ENCODE results near the gene ETS2. TPM values are rescaled to one million over a fixed set of nuclear protein-coding genes. Genes with fewer than 3 reads are reported as not detected.

The ETS2 gene
- total RNA-seq, 2 donors from 2014 or later = 98.4 to 102 TPM

GRCh38 chr21:38777015-38777414 lies 28.7 kb upstream of the ETS2 start:
- no peak overlapping the region for H3K4me3 ChIP-seq (ENCODE audit: low read length)
- no peak for TF ChIP-seq CTCF (conservative IDR thresholded peaks at IDR 0.05)
- Mint-ChIP-seq H3K27me3 (ENCODE audit: insufficient read depth) (peaks cover 9% of the 10 kb centered on the region), H3K9me3 (peaks cover 26% of the 10 kb centered on the region), H3K4me1 (no peaks in the 10 kb centered on the region), H3K27ac (no peak overlapping the region), H3K36me3 (ENCODE audit: low read depth) (peaks cover 4% of the 10 kb centered on the region), H3K4me3 (no peak overlapping the region)
- H3K9me3 ChIP-seq (ENCODE audit: control insufficient read depth, low read length) = peaks cover 14% of the 10 kb centered on the region
- 92% methylated on average over 1 of the region's 1 CpG; no CpG with 5 or more reads in 1 of the 2 experiments for WGBS, 2 experiments (ENCODE audit: insufficient coverage in 1 of 2, insufficient read length in 1 of 2)
- H3K9ac ChIP-seq (ENCODE audit: extremely low read depth, low read length, poor library complexity, severe bottlenecking) = no peak overlapping the region
- no peak for DNase-seq
- no peaks in the 10 kb centered on the region for H3K4me1 ChIP-seq (ENCODE audit: control insufficient read depth, insufficient read depth, low read length)
- no peak overlapping the region for H3K27ac ChIP-seq (ENCODE audit: low read depth, low read length)
- H3K36me3 ChIP-seq (ENCODE audit: control insufficient read depth, insufficient read depth, low read length) = no peaks in the 10 kb centered on the region
- no peaks in the 10 kb centered on the region for H3K27me3 ChIP-seq (ENCODE audit: control insufficient read depth, insufficient read depth, low read length, poor library complexity, severe bottlenecking)

- H3K9ac ChIP-seq (ENCODE audit: extremely low read depth, low read length, poor library complexity, severe bottlenecking) = no peak overlapping the region
- DNase-seq = no peak
- no peak overlapping the region for H3K27ac ChIP-seq (ENCODE audit: low read depth, low read length)
- peaks cover 18% of the 10 kb centered on the region for H3K9me3 ChIP-seq (ENCODE audit: control insufficient read depth, low read length)
- no peaks in the 10 kb centered on the region for H3K36me3 ChIP-seq (ENCODE audit: control insufficient read depth, insufficient read depth, low read length)
- H3K9me3 Mint-ChIP-seq = peaks cover 31% of the 10 kb centered on the region
- H3K27ac Mint-ChIP-seq = no peak overlapping the region
- H3K36me3 Mint-ChIP-seq (ENCODE audit: low read depth) = peaks cover 7% of the 10 kb centered on the region
- no peak overlapping the region for H3K4me3 ChIP-seq (ENCODE audit: low read length)
- H3K27me3 Mint-ChIP-seq (ENCODE audit: insufficient read depth) = peaks cover 9% of the 10 kb centered on the region
- WGBS, 2 experiments (ENCODE audit: insufficient coverage in 1 of 2, insufficient read length in 1 of 2) = 33 to 73% methylated on average over 2 to 5 of the region's 5 CpGs
- no peak overlapping the region for H3K4me3 Mint-ChIP-seq
- no peaks in the 10 kb centered on the region for H3K27me3 ChIP-seq (ENCODE audit: control insufficient read depth, insufficient read depth, low read length, poor library complexity, severe bottlenecking)
- no peak for TF ChIP-seq CTCF (conservative IDR thresholded peaks at IDR 0.05)
- no peaks in the 10 kb centered on the region for H3K4me1 ChIP-seq (ENCODE audit: control insufficient read depth, insufficient read depth, low read length)
- no peaks in the 10 kb centered on the region for H3K4me1 Mint-ChIP-seq
Observed at GRCh38 chr21:38777531-38777930, 28.2 kb upstream of the ETS2 start.

GRCh38 chr21:38780879-38781278 lies 24.9 kb upstream of the ETS2 start:
- TF ChIP-seq CTCF (conservative IDR thresholded peaks at IDR 0.05) = no peak
- H3K36me3 Mint-ChIP-seq (ENCODE audit: low read depth) = peaks cover 10% of the 10 kb centered on the region
- H3K4me1 Mint-ChIP-seq = peaks cover 3% of the 10 kb centered on the region
- no peak overlapping the region for H3K9ac ChIP-seq (ENCODE audit: extremely low read depth, low read length, poor library complexity, severe bottlenecking)
- H3K27me3 ChIP-seq (ENCODE audit: control insufficient read depth, insufficient read depth, low read length, poor library complexity, severe bottlenecking) = no peaks in the 10 kb centered on the region
- no peak overlapping the region for H3K4me3 ChIP-seq (ENCODE audit: low read length)
- no peak overlapping the region for H3K27ac Mint-ChIP-seq
- no peak overlapping the region for H3K27ac ChIP-seq (ENCODE audit: low read depth, low read length)
- WGBS, 2 experiments (ENCODE audit: insufficient coverage in 1 of 2, insufficient read length in 1 of 2) = 98% methylated on average over 2 of the region's 2 CpGs; no CpG with 5 or more reads in 1 of the 2 experiments
- H3K4me3 Mint-ChIP-seq = no peak overlapping the region
- H3K4me1 ChIP-seq (ENCODE audit: control insufficient read depth, insufficient read depth, low read length) = no peaks in the 10 kb centered on the region
- H3K36me3 ChIP-seq (ENCODE audit: control insufficient read depth, insufficient read depth, low read length) = no peaks in the 10 kb centered on the region
- no peaks in the 10 kb centered on the region for H3K27me3 Mint-ChIP-seq (ENCODE audit: insufficient read depth)
- H3K9me3 ChIP-seq (ENCODE audit: control insufficient read depth, low read length) = peaks cover 28% of the 10 kb centered on the region
- peaks cover 37% of the 10 kb centered on the region for H3K9me3 Mint-ChIP-seq
- DNase-seq = no peak

All from endodermal cell (in vitro differentiated cells).